Endothelial cell of umbilical vein (primary cell): ENCODE results near the gene CSMD2. TPM values are rescaled to one million over a fixed set of nuclear protein-coding genes. Genes with fewer than 3 reads are reported as not detected.

ENCODE experiments used
- BruUV-seq: library from RNA; stranded (reverse); fragments of 400-500 nt; replicated peaks from 2 replicates; lab custom pipeline; 2021; lab: Mats Ljungman, UMichigan
- CTCF ChIA-PET: fragments of 300-600, 350-600 bp; sonication (Branson Sonifier 250); formaldehyde crosslinking; loops from one replicate; lab custom pipeline; 2021; ENCODE audit warnings: antibody characterized with exemption, inconsistent platforms; lab: Charles Lee
- POLR2A ChIA-PET: fragments of 300-600, 350-600 bp; sonication (Branson Sonifier 250); formaldehyde crosslinking; loops from one replicate; lab custom pipeline; 2021; ENCODE audit warnings: antibody characterized with exemption, inconsistent platforms; lab: Charles Lee
- DNase-seq: peaks from one replicate; pipeline ENCODE4 v3.0.0-alpha.2; 2011; ENCODE audit warnings: low read depth, low spot score
- FAIRE-seq: peaks from 2 replicates; lab custom pipeline; 2011; peaks lifted over from hg19 to GRCh38; lab: Jason Lieb, UNC
- H2AFZ ChIP-seq: 2 replicates; pipeline ENCODE4 v1.6.0; 2012; ENCODE audit warnings: low read depth, low read length, control low read depth, inconsistent platforms
- H3K27ac ChIP-seq: 2 replicates; pipeline ENCODE4 v1.5.1; 2011; ENCODE audit warnings: low read depth, mild to moderate bottlenecking, control low read depth, low read length, moderate library complexity; ENCODE audit not compliant: insufficient read depth
- H3K27me3 ChIP-seq, 2 experiments: 2 replicates each; pipeline versions ENCODE4 v1.6.0 to v1.6.1; 2011; ENCODE audit warnings: low read length in 2 of 2, mixed read lengths in 1 of 2; ENCODE audit not compliant: control insufficient read depth in 2 of 2, insufficient read depth in 2 of 2
- H3K36me3 ChIP-seq, 2 experiments: 2 replicates in 1 of 2; 3 replicates in 1 of 2; pipeline ENCODE4 v1.5.1; 2011; ENCODE audit warnings: low read length in 2 of 2, mild to moderate bottlenecking in 1 of 2, moderate library complexity in 1 of 2; ENCODE audit not compliant: control insufficient read depth in 2 of 2, insufficient read depth in 2 of 2; ENCODE audit errors: extremely low read depth in 1 of 2
- H3K4me1 ChIP-seq: 3 replicates; pipeline ENCODE4 v1.5.1; 2011; ENCODE audit warnings: mild to moderate bottlenecking, low read length; ENCODE audit not compliant: control insufficient read depth, insufficient read depth; ENCODE audit errors: extremely low read depth
- H3K4me2 ChIP-seq: 2 replicates; pipeline ENCODE4 v1.6.1; 2011; ENCODE audit warnings: low read length, control low read depth, mixed read lengths; ENCODE audit not compliant: insufficient read depth
- H3K4me3 ChIP-seq, 3 experiments: fragments of 200-600 bp in 1 of 3; sonication (generic), shearing (Covaris generic) in 1 of 3; replicated peaks in 1 of 3; 2 replicates each; pipeline ENCODE4 v1.5.1; 2011 to 2016; ENCODE audit warnings: control low read depth in 3 of 3, low read length in 3 of 3, mild to moderate bottlenecking in 2 of 3, inconsistent platforms in 1 of 3, low read depth in 1 of 3, moderate library complexity in 1 of 3; ENCODE audit not compliant: insufficient read depth in 1 of 3
- H3K79me2 ChIP-seq: 2 replicates; pipeline ENCODE4 v1.6.0; 2012; ENCODE audit warnings: low read length, inconsistent platforms; ENCODE audit not compliant: control insufficient read depth, insufficient read depth
- H3K9ac ChIP-seq: replicated peaks from 2 replicates; pipeline ENCODE3; 2011; ENCODE audit warnings: low read length, control low read depth; ENCODE audit not compliant: insufficient read depth; ENCODE audit errors: extremely low read depth
- H3K9me1 ChIP-seq: replicated peaks from 3 replicates; pipeline ENCODE4 v1.6.0; 2011; ENCODE audit warnings: mild to moderate bottlenecking, low read length; ENCODE audit not compliant: control insufficient read depth, insufficient read depth; ENCODE audit errors: extremely low read depth
- H3K9me3 ChIP-seq: replicated peaks from 2 replicates; pipeline ENCODE4 v1.5.1; 2012; ENCODE audit warnings: low read length, inconsistent platforms; ENCODE audit not compliant: control insufficient read depth, insufficient read depth
- H4K20me1 ChIP-seq: replicated peaks from 2 replicates; pipeline ENCODE3; 2011; ENCODE audit warnings: mild to moderate bottlenecking, low read length; ENCODE audit not compliant: control insufficient read depth, insufficient read depth; ENCODE audit errors: extremely low read depth
- EZH2 ChIP-seq: IDR thresholded peaks from 2 replicates; pipeline ENCODE4 v1.6.1; 2012; ENCODE audit warnings: borderline replicate concordance, low read depth, mild to moderate bottlenecking, moderate library complexity, low read length, inconsistent platforms; ENCODE audit not compliant: severe bottlenecking
- FOS ChIP-seq: IDR thresholded peaks from 2 replicates; pipeline ENCODE4 v1.6.1; 2011; ENCODE audit warnings: mild to moderate bottlenecking, low read length, moderate library complexity, borderline replicate concordance; ENCODE audit not compliant: insufficient read depth
- GATA2 ChIP-seq: IDR thresholded peaks from 2 replicates; pipeline ENCODE4 v1.7.0; 2011; ENCODE audit warnings: low read depth, mild to moderate bottlenecking, moderate library complexity, mixed read lengths, low read length; ENCODE audit not compliant: insufficient read length, insufficient read depth
- JUN ChIP-seq: IDR thresholded peaks from 2 replicates; pipeline ENCODE4 v1.6.1; 2011; ENCODE audit warnings: borderline replicate concordance, low read depth; ENCODE audit not compliant: insufficient read length, insufficient read depth
- MAX ChIP-seq: IDR thresholded peaks from 2 replicates; pipeline ENCODE4 v1.6.1; 2011; ENCODE audit not compliant: insufficient read depth, insufficient read length
- MYC ChIP-seq: IDR thresholded peaks from one replicate; pipeline ENCODE4 v1.6.1; 2011; ENCODE audit warnings: mild to moderate bottlenecking, low read depth, low read length
- POLR2A ChIP-seq: IDR thresholded peaks from 2 replicates; pipeline ENCODE4 v1.6.1; 2012; ENCODE audit warnings: low read depth, mild to moderate bottlenecking, control low read depth, low read length
- POLR2AphosphoS5 ChIP-seq: IDR thresholded peaks from 2 replicates; pipeline ENCODE4 v1.6.1; 2012; ENCODE audit warnings: low read depth, mild to moderate bottlenecking, control low read depth, low read length, moderate library complexity; ENCODE audit not compliant: insufficient read depth
- dilution Hi-C: fragments of 300-500 bp; cut with MboI; formaldehyde crosslinking; loops from one replicate; pipeline ENCODE4 v1.15.0; 2019; ENCODE audit warnings: low sequenced_read_pairs; ENCODE audit not compliant: extremely low pct_ligation_motif_present
- intact Hi-C: fragments of 100-400 bp; cut with micrococcal nuclease; formaldehyde crosslinking; loops from one replicate; pipeline ENCODE4 v1.10.0; 2022
- polyA plus RNA-seq, 4 experiments: library from polyadenylated mRNA; depleted of rRNA in 3 of 4; stranded (reverse) in 3 of 4; unstranded in 1 of 4; fragments of >200 nt; gene quantifications; 2 replicates each; pipeline versions ENCODE4 v1.2.1 to v1.2.3, GENCODE V29; 2011 to 2012; ENCODE audit warnings: missing spikeins in 1 of 4
- total RNA-seq: library from RNA; stranded (reverse); gene quantifications from 2 replicates; pipeline ENCODE4 v1.2.3, GENCODE V29; 2021

Gene CSMD2
- total and polyA plus RNA-seq, 2 donors (not counting 3 experiments of a cell fraction or from before 2014, with no cell fraction given), result under 0.01 TPM; not detected in 1

GRCh38 chr1:33932871-33933270 lies 232.2 kb downstream of the CSMD2 start:
- Histone ChIP-seq H3K79me2 (no peaks in the 10 kb centered on the region), H2AFZ (no peak overlapping the region), H3K4me3 (no peak overlapping the region), H3K4me2 (no peak overlapping the region), H4K20me1 (no peaks in the 10 kb centered on the region), H3K27ac (no peak overlapping the region), H3K27me3 (no peaks in the 10 kb centered on the region), H3K9me3 (peaks cover 4% of the 10 kb centered on the region), H3K4me1 (no peaks in the 10 kb centered on the region), H3K9ac (no peak overlapping the region), H3K9me1 (no peaks in the 10 kb centered on the region), H3K36me3 (no peaks in the 10 kb centered on the region)
- POLR2A ChIA-PET, result no interaction called here
- no peak for FAIRE-seq
- DNase-seq, result no peak
- dilution Hi-C loops (no loop called here), intact Hi-C loops (no loop called here)
- BruUV-seq, result no TSS peak
- no peak for TF ChIP-seq FOS
- CTCF ChIA-PET, result no interaction called here

- Histone ChIP-seq H3K9ac (no peak overlapping the region), H3K36me3 (no peaks in the 10 kb centered on the region), H3K4me3 (no peak overlapping the region), H3K9me1 (no peaks in the 10 kb centered on the region), H3K9me3 (peaks cover 4% of the 10 kb centered on the region), H3K27ac (no peak overlapping the region), H2AFZ (no peak overlapping the region), H3K4me2 (no peak overlapping the region), H4K20me1 (no peaks in the 10 kb centered on the region), H3K4me1 (no peaks in the 10 kb centered on the region), H3K27me3 (no peaks in the 10 kb centered on the region), H3K79me2 (no peaks in the 10 kb centered on the region)
- dilution Hi-C loops, result no loop called here
- no TSS peak for BruUV-seq
- no peak for DNase-seq
- CTCF ChIA-PET, result no interaction called here
- FAIRE-seq, result no peak
- intact Hi-C loops, result no loop called here
- TF ChIP-seq POLR2A (no peak), GATA2 (no peak), MAX (no peak), MYC (no peak), POLR2AphosphoS5 (no peak), EZH2 (no peak), JUN (no peak)
- POLR2A ChIA-PET, result no interaction called here
Measured at GRCh38 chr1:33931111-33931475, 233.9 kb downstream of the CSMD2 start.
